ENCODE data around the gene GMDS. TPM values are rescaled to one million over a fixed set of nuclear protein-coding genes. Genes with fewer than 3 reads are reported as not detected.

The GMDS gene
- polyA plus RNA-seq, 1 of the 3 experiments (the other 2 are of a cell fraction): 12.3 TPM

DNA sequence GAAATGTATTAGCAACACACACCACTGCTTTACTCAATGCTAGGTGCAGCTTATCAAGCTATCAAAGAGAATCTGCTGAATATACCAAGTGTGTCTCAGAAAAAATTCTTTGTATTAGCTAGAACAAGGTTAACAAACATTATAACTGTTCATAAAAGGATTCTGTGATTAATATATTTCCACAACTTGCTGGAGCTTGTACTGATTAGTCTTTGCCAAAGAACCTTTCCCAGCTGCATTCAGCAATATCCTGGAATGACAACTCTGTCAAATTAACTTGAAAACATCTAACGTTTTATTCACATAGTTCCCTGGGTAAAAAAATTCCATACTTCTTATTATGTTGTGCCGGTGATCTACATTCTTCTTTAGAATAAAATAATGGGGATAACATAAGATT lies 383.0 kb downstream of the GMDS start (continued):
- TF ChIP-seq CTCF (IDR thresholded peaks at IDR 0.05): no peak

DNA sequence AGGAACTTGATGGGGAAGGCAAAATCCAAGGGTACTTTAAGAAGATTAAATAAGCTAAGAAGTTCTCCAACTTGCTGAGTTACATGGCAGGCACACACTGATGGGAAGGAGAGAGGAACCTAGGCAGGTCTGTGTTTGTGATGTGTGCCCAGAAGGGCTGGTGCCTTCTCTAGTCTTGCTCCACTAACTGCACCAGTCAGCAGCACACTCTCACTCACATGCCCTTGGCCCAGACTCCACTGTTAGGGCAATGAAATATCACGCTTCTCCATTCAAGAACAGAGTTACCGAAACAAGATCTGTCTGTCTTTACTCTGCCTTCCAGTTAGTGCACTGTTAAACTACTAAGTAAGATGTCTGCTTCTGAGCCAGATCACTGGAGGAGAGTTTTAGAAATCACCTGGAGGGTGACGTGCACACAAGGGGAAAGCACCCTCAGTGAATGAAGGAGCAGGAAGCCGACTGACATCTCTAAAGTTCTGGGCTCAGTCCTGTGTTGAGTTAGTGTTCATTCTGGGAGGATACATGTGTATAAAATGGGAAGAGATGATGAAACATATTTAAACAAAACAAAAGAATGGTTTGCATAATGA lies 384.6 kb downstream of the GMDS start:
- WGBS (ENCODE audit: low lambda C conversion rate): 94% methylated on average over 4 of the region's 4 CpGs
- DNase-seq: no peak
- Histone ChIP-seq H3K27ac (ENCODE audit: low read depth in 2 of 2, low read length in 1 of 2) (no peak overlapping the region), H3K4me1 (ENCODE audit: control insufficient read depth in 1 of 2, insufficient read depth in 2 of 2, low read depth in 1 of 2, low read length in 1 of 2) (peaks cover 5 to 20% of the 10 kb centered on the region in 2 experiments; a peak in 3 of 4 replicates), H3K9ac (no peak overlapping the region), H4K20me1 (ENCODE audit: insufficient read depth) (no peaks in the 10 kb centered on the region), H3K27me3 (ENCODE audit: insufficient read depth) (no peaks in the 10 kb centered on the region), H3F3A (replicated peaks; ENCODE audit: insufficient read depth) (no peaks in the 10 kb centered on the region), H2AFZ (ENCODE audit: low read depth) (no peak overlapping the region), H3K4me3 (ENCODE audit: low read depth in 2 of 2, low read length in 1 of 2) (no peak overlapping the region), H3K9me2 (no peaks in the 10 kb centered on the region), H3K9me3 (no peaks in the 10 kb centered on the region), H3K4me2 (no peak overlapping the region), H3K79me2 (ENCODE audit: insufficient read depth) (no peaks in the 10 kb centered on the region), H3K36me3 (replicated peaks in 1 of 2; ENCODE audit: control insufficient read depth in 1 of 2, insufficient read depth in 2 of 2, low read length in 1 of 2) (no peaks in the 10 kb centered on the region)
- TF ChIP-seq EP300 (IDR thresholded peaks at IDR 0.05; ENCODE audit: borderline replicate concordance in 1 of 2, low read depth in 1 of 2, low read length in 1 of 2): no peak
- no peak for TF ChIP-seq SMC3 (IDR thresholded peaks at IDR 0.05; ENCODE audit: low read depth, low read length)
- TF ChIP-seq MEF2A (IDR thresholded peaks at IDR 0.05; ENCODE audit: borderline replicate concordance, low read depth): no peak
- TF ChIP-seq FOSL2 (IDR thresholded peaks at IDR 0.05; ENCODE audit: borderline replicate concordance, low read depth): no peak
- POLR2A ChIA-PET: no interaction called here
- CTCF ChIA-PET: no interaction called here

- H3K4me2 ChIP-seq: no peak overlapping the region
- H3K27me3 ChIP-seq (ENCODE audit: insufficient read depth): no peaks in the 10 kb centered on the region
- 92% methylated on average over 6 of the region's 6 CpGs for WGBS (ENCODE audit: low lambda C conversion rate)
- H3K4me3 ChIP-seq (ENCODE audit: low read depth in 2 of 2, low read length in 1 of 2): no peak overlapping the region
- H3K79me2 ChIP-seq (ENCODE audit: insufficient read depth): no peaks in the 10 kb centered on the region
- no peaks in the 10 kb centered on the region for H3K36me3 ChIP-seq (replicated peaks in 1 of 2; ENCODE audit: control insufficient read depth in 1 of 2, insufficient read depth in 2 of 2, low read length in 1 of 2)
- no peaks in the 10 kb centered on the region for H3F3A ChIP-seq (replicated peaks; ENCODE audit: insufficient read depth)
- no peaks in the 10 kb centered on the region for H4K20me1 ChIP-seq (ENCODE audit: insufficient read depth)
- H2AFZ ChIP-seq (ENCODE audit: low read depth): no peak overlapping the region
- no peaks in the 10 kb centered on the region for H3K9me2 ChIP-seq
- DNase-seq: no peak
- H3K27ac ChIP-seq (ENCODE audit: low read depth in 2 of 2, low read length in 1 of 2): no peak overlapping the region
- peaks cover 10 to 30% of the 10 kb centered on the region in 2 experiments; a peak in 3 of 4 replicates for H3K4me1 ChIP-seq (ENCODE audit: control insufficient read depth in 1 of 2, insufficient read depth in 2 of 2, low read depth in 1 of 2, low read length in 1 of 2)
- no peaks in the 10 kb centered on the region for H3K9me3 ChIP-seq
- CTCF ChIA-PET: interaction anchor here (0.8 to 1.1 kb wide), 2 partner anchors 11 to 26 kb away, joined by 3 read pairs; no protein-coding TSS in a partner anchor
- TF ChIP-seq CTCF (IDR thresholded peaks at IDR 0.05) (no peak), NFIC (IDR thresholded peaks at IDR 0.05; ENCODE audit: borderline replicate concordance) (no peak), SMC3 (IDR thresholded peaks at IDR 0.05; ENCODE audit: low read depth, low read length) (no peak), JUND (IDR thresholded peaks at IDR 0.05) (no peak), EP300 (IDR thresholded peaks at IDR 0.05; ENCODE audit: borderline replicate concordance in 1 of 2, low read depth in 1 of 2, low read length in 1 of 2) (no peak), GABPA (IDR thresholded peaks at IDR 0.05; ENCODE audit: low read depth) (no peak), FOSL2 (IDR thresholded peaks at IDR 0.05; ENCODE audit: borderline replicate concordance, low read depth) (no peak), RXRA (IDR thresholded peaks at IDR 0.05; ENCODE audit: borderline replicate concordance, low read depth) (no peak), RCOR1 (IDR thresholded peaks at IDR 0.05; ENCODE audit: low read length) (no peak), TCF12 (IDR thresholded peaks at IDR 0.05) (no peak)
- TF ChIP-seq, protein P1, sequence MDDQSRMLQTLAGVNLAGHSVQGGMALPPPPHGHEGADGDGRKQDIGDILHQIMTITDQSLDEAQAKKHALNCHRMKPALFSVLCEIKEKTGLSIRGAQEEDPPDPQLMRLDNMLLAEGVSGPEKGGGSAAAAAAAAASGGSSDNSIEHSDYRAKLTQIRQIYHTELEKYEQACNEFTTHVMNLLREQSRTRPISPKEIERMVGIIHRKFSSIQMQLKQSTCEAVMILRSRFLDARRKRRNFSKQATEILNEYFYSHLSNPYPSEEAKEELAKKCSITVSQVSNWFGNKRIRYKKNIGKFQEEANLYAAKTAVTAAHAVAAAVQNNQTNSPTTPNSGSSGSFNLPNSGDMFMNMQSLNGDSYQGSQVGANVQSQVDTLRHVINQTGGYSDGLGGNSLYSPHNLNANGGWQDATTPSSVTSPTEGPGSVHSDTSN (IDR thresholded peaks at IDR 0.05): no peak
- POLR2A ChIA-PET: no interaction called here
- no peak overlapping the region for H3K9ac ChIP-seq
Observed at GRCh38 chr6:1858859-1859258, 386.5 kb downstream of the GMDS start.

Measured in SK-N-SH (cell line).